Measurements from ENCODE around the gene DUOX1. TPM values are rescaled to one million over a fixed set of nuclear protein-coding genes. Genes with fewer than 3 reads are reported as not detected.

The DUOX1 gene
- total RNA-seq, 2 donors from 2014 or later, result 0.26 to 0.66 TPM

GRCh38 chr15:45105586-45105985, 24.2 kb upstream of the DUOX1 start:
- no peaks in the 10 kb centered on the region for H3K27me3 ChIP-seq
- H3K4me3 ChIP-seq, result no peak overlapping the region
- TF ChIP-seq CTCF (IDR thresholded peaks at IDR 0.05) (no peak), POLR2A (IDR thresholded peaks at IDR 0.05) (no peak)
- ATAC-seq, result no peak
- 89 to 92% methylated on average over 11 of the region's 11 CpGs for WGBS, 2 donors
- no peaks in the 10 kb centered on the region for H3K4me1 ChIP-seq
- intact Hi-C loops (cut with DNase I), result no loop called here
- no peak overlapping the region for H3K27ac ChIP-seq
- no peaks in the 10 kb centered on the region for H3K9me3 ChIP-seq
- no peak for DNase-seq
- no peaks in the 10 kb centered on the region for H3K36me3 ChIP-seq (replicated peaks in 1 of 2; ENCODE audit: insufficient read depth in 1 of 2, low read depth in 2 of 2)

GRCh38 chr15:45106002-45106790, 23.6 kb upstream of the DUOX1 start:
- intact Hi-C loops (cut with DNase I), result no loop called here
- Histone ChIP-seq H3K27me3 (no peaks in the 10 kb centered on the region), H3K4me1 (no peaks in the 10 kb centered on the region), H3K27ac (no peak overlapping the region), H3K4me3 (no peak overlapping the region), H3K36me3 (replicated peaks in 1 of 2; ENCODE audit: insufficient read depth in 1 of 2, low read depth in 2 of 2) (no peaks in the 10 kb centered on the region), H3K9me3 (no peaks in the 10 kb centered on the region)
- WGBS, 2 donors, result 73 to 77% methylated on average over 15 of the region's 15 CpGs
- DNase-seq (no peak), ATAC-seq (no peak)
- TF ChIP-seq POLR2A (IDR thresholded peaks at IDR 0.05) (no peak), CTCF (IDR thresholded peaks at IDR 0.05) (no peak)

GRCh38 chr15:45107941-45108630, 21.7 kb upstream of the DUOX1 start:
- intact Hi-C loops (cut with DNase I), result no loop called here
- 81 to 89% methylated on average over 3 to 10 of the region's 10 CpGs for WGBS, 2 donors
- no peak overlapping the region for H3K27ac ChIP-seq

GRCh38 chr15:45110256-45110820, 19.5 kb upstream of the DUOX1 start:
- DNase-seq (no peak), ATAC-seq (no peak)
- no peaks in the 10 kb centered on the region for H3K36me3 ChIP-seq (replicated peaks in 1 of 2; ENCODE audit: insufficient read depth in 1 of 2, low read depth in 2 of 2)
- H3K27ac ChIP-seq, result no peak overlapping the region
- H3K4me1 ChIP-seq, result peaks cover 29% of the 10 kb centered on the region
- no peak overlapping the region for H3K4me3 ChIP-seq
- 55 to 65% methylated on average over 11 of the region's 11 CpGs for WGBS, 2 donors
- TF ChIP-seq POLR2A (IDR thresholded peaks at IDR 0.05) (no peak), CTCF (IDR thresholded peaks at IDR 0.05) (no peak)
- H3K9me3 ChIP-seq, result no peaks in the 10 kb centered on the region
- intact Hi-C loops (cut with DNase I), result no loop called here
- peaks cover 0 to 32% of the 10 kb centered on the region in 2 donors for H3K27me3 ChIP-seq

More at GRCh38 chr15:45107941-45108630, 21.7 kb upstream of the DUOX1 start:
- Histone ChIP-seq H3K4me3 (no peak overlapping the region), H3K9me3 (no peaks in the 10 kb centered on the region), H3K4me1 (peaks cover 14% of the 10 kb centered on the region), H3K36me3 (replicated peaks in 1 of 2; ENCODE audit: insufficient read depth in 1 of 2, low read depth in 2 of 2) (no peaks in the 10 kb centered on the region), H3K27me3 (peaks cover 0 to 18% of the 10 kb centered on the region in 2 donors)
- no peak for TF ChIP-seq CTCF (IDR thresholded peaks at IDR 0.05)
- no peak for ATAC-seq
- no peak for DNase-seq
